Cardiac septum (tissue), 1 donor: ENCODE measurements around the gene CRYBA4. TPM values are rescaled to one million over a fixed set of nuclear protein-coding genes. Genes with fewer than 3 reads are reported as not detected.

ENCODE experiments used
- DNase-seq: peaks from one replicate; pipeline ENCODE4 v3.0.0-alpha.2; 2020; ENCODE audit warnings: low spot score
- intact Hi-C: fragments of 100-400 bp; cut with DNase I; formaldehyde crosslinking; loops from one replicate; pipeline ENCODE4 v1.14.0; 2022
- total RNA-seq: library from RNA; stranded (reverse); fragmentation: NEBNext Ultra II Directional; extraction: Animal tissue kit (Norgen Biotek cat#: 25700); gene quantifications from one replicate; pipeline ENCODE4 v1.2.1, GENCODE V29; 2021
- donor health status: DM: no; HTN: no; CAD: no.

The CRYBA4 gene
- total RNA-seq, 1 donor from 2014 or later = not detected

- intact Hi-C loops = loop anchor here (5.0 to 10.0 kb wide), 3 partner anchors 82 to 1129 kb away; partner anchors contain the start of gene MN1
- DNase-seq = no peak
These were observed 54.0 kb downstream of the CRYBA4 start for GRCh38 chr22:26675687-26676268.

GRCh38 chr22:26677217-26677616 is 55.5 kb downstream of the CRYBA4 start:
- intact Hi-C loops = loop anchor here (5.0 to 10.0 kb wide), 3 partner anchors 80 to 1128 kb away; partner anchors contain the start of gene MN1
- no peak for DNase-seq

- intact Hi-C loops = loop anchor here (5.0 to 10.0 kb wide), 3 partner anchors 78 to 1126 kb away; partner anchors contain the start of gene MN1
- DNase-seq = peak; percentile 86
These were observed 57.4 kb downstream of the CRYBA4 start for GRCh38 chr22:26679003-26679629.

Other genes with a start within 250 kb of the CRYBA4 start
- 0.32 TPM for gene ASPHD2, start 192.7 kb upstream of the CRYBA4 start, total RNA-seq
- gene HPS4, start 138.2 kb upstream of the CRYBA4 start, total RNA-seq = 11.9 TPM
- 14.5 TPM for gene SRRD, start 138.1 kb upstream of the CRYBA4 start, total RNA-seq
- gene TFIP11, start 109.5 kb upstream of the CRYBA4 start, total RNA-seq = 18.0 TPM
- gene TPST2, start 31.8 kb upstream of the CRYBA4 start, total RNA-seq = 22.0 TPM
- gene CRYBB1, start 3.9 kb upstream of the CRYBA4 start, total RNA-seq = 0.67 TPM
- 1.3 TPM for gene MIAT, start 35.6 kb downstream of the CRYBA4 start, total RNA-seq